HG02763 (cell line): ENCODE results near the gene RFX4.

Experiments used
- ATAC-seq: cut with Tn5 transposase; IDR thresholded peaks from one replicate; pipeline ENCODE4 v1.9.1; 2021; ENCODE audit warnings: mild to moderate bottlenecking, moderate library complexity; ENCODE audit not compliant: unreplicated experiment

RFX4 gene

DNA sequence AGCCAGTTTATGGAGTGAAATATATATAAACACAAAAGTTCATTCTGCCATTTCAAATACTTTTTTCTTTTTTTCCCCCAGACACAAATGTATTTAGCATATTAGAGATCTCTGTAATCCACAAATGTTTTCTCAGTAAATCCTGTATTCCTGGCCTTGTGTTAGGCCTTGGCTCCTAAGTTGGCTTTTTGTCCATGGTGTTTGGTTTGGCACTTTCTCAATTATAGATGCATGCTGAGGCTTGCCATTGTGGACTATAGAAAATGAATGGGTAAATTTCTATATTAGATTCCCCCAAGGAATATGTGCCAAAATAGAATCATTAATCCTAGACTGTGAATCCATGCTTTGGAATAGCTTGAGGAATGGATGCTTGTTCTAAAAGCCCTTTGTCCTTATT lies 208.7 kb downstream of the RFX4 start:
- ATAC-seq: no peak

DNA sequence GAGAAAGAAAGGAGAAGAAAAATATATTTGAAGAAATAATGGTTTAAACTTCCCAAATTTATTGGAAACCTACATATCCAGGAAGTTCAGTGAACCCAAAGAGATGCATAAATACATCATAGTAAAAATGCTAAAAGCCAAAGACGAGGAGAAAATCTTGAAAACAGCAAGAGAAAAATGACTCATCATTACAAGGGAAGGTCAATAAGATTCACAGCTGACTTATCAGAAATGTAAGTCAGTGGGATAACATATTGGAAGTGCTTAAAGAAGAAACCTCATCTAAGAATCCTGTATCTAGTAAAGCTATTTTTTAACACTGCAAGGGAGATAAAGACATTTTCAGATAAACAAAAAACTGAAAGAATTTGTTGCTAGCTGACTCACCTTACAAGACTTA lies 211.6 kb downstream of the RFX4 start:
- ATAC-seq: no peak

DNA sequence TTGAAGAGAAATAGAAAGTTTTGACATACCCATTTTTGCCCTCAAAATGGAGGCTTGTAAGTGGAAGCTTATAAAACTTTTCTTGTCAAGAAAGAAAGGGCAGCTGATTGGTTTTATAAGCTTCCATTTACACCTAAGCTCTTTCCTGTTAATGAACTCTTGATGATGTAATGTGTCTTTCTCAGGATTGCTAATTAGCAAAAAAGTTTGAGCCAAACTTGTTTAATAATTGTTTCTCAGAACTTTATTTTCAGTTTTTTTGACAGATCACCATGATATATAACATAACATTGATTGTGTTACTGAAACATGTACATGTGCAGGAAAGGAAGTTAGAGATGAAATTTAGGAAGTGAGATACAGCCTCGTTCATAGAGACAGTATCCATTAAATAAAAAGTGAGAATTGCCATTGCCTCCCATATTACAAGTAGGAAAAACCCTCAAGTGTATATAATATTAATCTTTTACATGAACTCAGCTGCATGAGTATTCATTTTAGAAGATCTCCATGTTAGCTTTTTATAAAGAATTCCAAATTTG lies 218.4 kb downstream of the RFX4 start:
- no peak for ATAC-seq

DNA sequence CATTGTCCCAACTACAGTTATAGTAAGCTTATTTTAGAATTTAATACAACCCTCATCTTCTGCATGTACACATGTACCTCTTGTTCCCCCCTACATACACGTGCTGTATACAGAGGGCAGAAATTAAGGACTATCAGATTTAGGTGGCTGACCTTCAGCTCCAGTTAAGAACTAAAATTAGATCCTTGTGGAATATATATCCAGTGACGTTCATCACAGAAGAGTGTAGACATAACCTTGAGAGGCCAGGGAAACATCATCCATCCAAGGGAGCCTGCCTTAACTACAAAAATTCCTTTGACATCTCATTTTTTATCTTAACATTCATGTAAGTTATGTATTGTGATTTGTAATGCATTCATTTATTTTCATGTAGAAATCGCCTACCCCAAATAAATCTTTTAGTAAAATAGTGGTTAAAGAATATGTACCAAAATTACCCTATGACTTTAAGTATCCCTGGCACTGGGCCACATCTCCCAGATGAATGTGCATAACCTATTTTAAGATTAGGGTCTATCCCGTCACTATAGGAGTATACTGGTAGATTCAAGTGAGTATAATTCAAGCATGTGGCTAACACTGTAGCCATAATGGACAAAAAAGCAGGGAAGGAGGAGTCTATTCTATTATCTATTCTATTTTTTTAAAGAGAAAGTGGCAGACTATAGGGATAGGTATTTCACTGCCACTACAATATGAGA lies 219.2 kb downstream of the RFX4 start:
- no peak for ATAC-seq

DNA sequence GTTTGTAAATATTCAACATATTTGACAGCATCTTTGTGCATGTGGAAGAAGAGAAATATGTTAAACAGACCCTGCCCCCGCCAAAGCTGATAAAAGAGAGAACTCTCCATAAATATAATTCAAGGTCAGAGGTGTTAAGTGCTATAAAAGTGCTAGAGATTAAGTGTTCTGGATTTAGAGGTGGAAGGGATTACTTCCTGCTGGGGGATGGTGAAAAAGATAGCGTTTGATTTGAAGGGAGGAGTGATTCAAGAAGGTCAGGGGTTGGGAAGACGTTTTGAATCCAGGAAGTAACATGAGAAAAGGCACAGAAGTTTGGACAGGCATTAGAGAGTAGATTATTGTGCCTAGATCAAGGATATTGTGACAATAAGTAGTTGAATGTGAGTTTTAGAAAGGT lies 221.9 kb downstream of the RFX4 start:
- ATAC-seq: no peak
